GM19025 (cell line): ENCODE measurements around the gene LILRA1.
"Not testable (repeated sequence)": the region's sequence is repeated elsewhere in the genome, so short reads cannot be mapped to it uniquely, and the experiment has no call there.

Experiments
- ATAC-seq: cut with Tn5 transposase; IDR thresholded peaks from one replicate; pipeline ENCODE4 v1.9.1; 2021; ENCODE audit warnings: mild to moderate bottlenecking, low read depth, moderate library complexity; ENCODE audit not compliant: unreplicated experiment

The LILRA1 gene

GRCh38 chr19:54622431-54622830 lies 29.0 kb downstream of the LILRA1 start:
- ATAC-seq = no peak

- not testable (repeated sequence) for ATAC-seq
Observed at GRCh38 chr19:54624234-54624633, 30.8 kb downstream of the LILRA1 start.

GRCh38 chr19:54624934-54625730 lies 31.7 kb downstream of the LILRA1 start:
- ATAC-seq = not testable (repeated sequence)

- ATAC-seq = no peak
Observed at GRCh38 chr19:54626757-54627156, 33.3 kb downstream of the LILRA1 start.

- ATAC-seq = not testable (repeated sequence)
Observed at GRCh38 chr19:54627912-54628311, 34.5 kb downstream of the LILRA1 start.

GRCh38 chr19:54630262-54630661 lies 36.8 kb downstream of the LILRA1 start, which contains the start of gene LILRB1:
TSS of gene LILRB1 (plus strand) at chr19:54630484. CDS start at chr19:54631074, 590 bp downstream.
- ATAC-seq = not testable (repeated sequence)

GRCh38 chr19:54630782-54631181 lies 37.4 kb downstream of the LILRA1 start:
- no peak for ATAC-seq

GRCh38 chr19:54631489-54632337 lies 38.3 kb downstream of the LILRA1 start:
- ATAC-seq = not testable (repeated sequence)

GRCh38 chr19:54632517-54632916 lies 39.1 kb downstream of the LILRA1 start:
- ATAC-seq = not testable (repeated sequence)

GRCh38 chr19:54633401-54633800 lies 40.0 kb downstream of the LILRA1 start:
- no peak for ATAC-seq

- ATAC-seq = not testable (repeated sequence)
Observed at GRCh38 chr19:54636081-54636480, 42.6 kb downstream of the LILRA1 start.

GRCh38 chr19:54638683-54639082 lies 45.3 kb downstream of the LILRA1 start:
- ATAC-seq = no peak

- ATAC-seq = not testable (repeated sequence)
Observed at GRCh38 chr19:54642953-54643352, 49.5 kb downstream of the LILRA1 start.

- ATAC-seq = not testable (repeated sequence)
Observed at GRCh38 chr19:54643583-54643982, 50.2 kb downstream of the LILRA1 start.

- no peak for ATAC-seq
Observed at GRCh38 chr19:54644056-54644455, 50.6 kb downstream of the LILRA1 start.

GRCh38 chr19:54646331-54646841 lies 53.0 kb downstream of the LILRA1 start:
- ATAC-seq = no peak

GRCh38 chr19:54648129-54648528 lies 54.7 kb downstream of the LILRA1 start:
- no peak for ATAC-seq

- ATAC-seq = no peak
Observed at GRCh38 chr19:54650108-54650655, 56.8 kb downstream of the LILRA1 start.
